Liver (tissue), 9 donors: ENCODE results near the gene SLC2A6. TPM values are rescaled to one million over a fixed set of nuclear protein-coding genes. Genes with fewer than 3 reads are reported as not detected.

Experiments used
- DNase-seq: peaks from one replicate; pipeline ENCODE4 v3.0.0-alpha.2; 2017; ENCODE audit warnings: low spot score
- H3K27ac ChIP-seq, 2 donors: one replicate each; pipeline ENCODE4 v1.7.0; 2013; ENCODE audit warnings: inconsistent platforms in 2 of 2, low read length in 2 of 2, control low read depth in 1 of 2, low read depth in 1 of 2, mild to moderate bottlenecking in 1 of 2
- H3K27me3 ChIP-seq, 4 donors: one replicate each; pipeline versions ENCODE4 v1.6.1 to v1.7.0; 2013; ENCODE audit warnings: low read length in 3 of 4, inconsistent platforms in 1 of 4, mild to moderate bottlenecking in 1 of 4, moderate library complexity in 1 of 4; ENCODE audit not compliant: control insufficient read depth in 4 of 4, insufficient read depth in 4 of 4
- H3K36me3 ChIP-seq, 4 donors: one replicate each; pipeline versions ENCODE4 v1.6.1 to v1.7.0; 2013; ENCODE audit warnings: low read length in 3 of 4, mild to moderate bottlenecking in 3 of 4, low read depth in 1 of 4, moderate library complexity in 1 of 4; ENCODE audit not compliant: control insufficient read depth in 4 of 4, insufficient read depth in 3 of 4
- H3K4me1 ChIP-seq, 4 donors: one replicate each; pipeline versions ENCODE4 v1.6.1 to v1.7.0; 2013; ENCODE audit warnings: low read length in 3 of 4, mild to moderate bottlenecking in 3 of 4, moderate library complexity in 1 of 4; ENCODE audit not compliant: control insufficient read depth in 4 of 4, insufficient read depth in 4 of 4
- H3K4me3 ChIP-seq, 3 donors: one replicate each; pipeline versions ENCODE4 v1.6.1 to v1.7.0; 2013; ENCODE audit warnings: low read length in 3 of 3, control low read depth in 1 of 3, low read depth in 1 of 3, mild to moderate bottlenecking in 1 of 3
- H3K9ac ChIP-seq, 2 donors: one replicate each; pipeline ENCODE4 v1.7.0; 2013; ENCODE audit warnings: low read length in 2 of 2, mild to moderate bottlenecking in 2 of 2, moderate library complexity in 2 of 2, control low read depth in 1 of 2, low read depth in 1 of 2
- H3K9me3 ChIP-seq, 4 donors: one replicate each; pipeline versions ENCODE4 v1.6.1 to v1.7.0; 2013; ENCODE audit warnings: low read length in 3 of 4; ENCODE audit not compliant: control insufficient read depth in 4 of 4
- ATF3 ChIP-seq: IDR thresholded peaks from 2 replicates; pipeline ENCODE4 v1.6.1; 2016; ENCODE audit warnings: antibody characterized with exemption
- CTCF ChIP-seq: fragments of 150-350 bp; IDR thresholded peaks from 2 replicates; pipeline ENCODE4 v1.5.1; 2017; ENCODE audit warnings: improper control_type of control experiment, low read depth, low read length; ENCODE audit not compliant: missing input control
- EGR1 ChIP-seq, 2 donors: IDR thresholded peaks; 2 replicates each; pipeline ENCODE4 v1.6.1; 2016 to 2018; ENCODE audit warnings: antibody characterized with exemption in 2 of 2, low read depth in 2 of 2
- FOXA2 ChIP-seq: IDR thresholded peaks from 2 replicates; pipeline ENCODE4 v1.6.1; 2016; ENCODE audit warnings: antibody characterized with exemption
- GABPA ChIP-seq, 2 donors: IDR thresholded peaks in 1 of 2; conservative IDR thresholded peaks in 1 of 2; 2 replicates each; pipeline ENCODE4 v1.6.1; 2016; ENCODE audit warnings: antibody characterized with exemption in 2 of 2, mild to moderate bottlenecking in 1 of 2, moderate library complexity in 1 of 2
- HNF4A ChIP-seq, 2 donors: conservative IDR thresholded peaks; 2 replicates each; pipeline ENCODE4 v1.6.1; 2016; ENCODE audit warnings: antibody characterized with exemption in 2 of 2, mild to moderate bottlenecking in 2 of 2
- HNF4G ChIP-seq: IDR thresholded peaks from 2 replicates; pipeline ENCODE4 v1.6.1; 2016; ENCODE audit warnings: antibody characterized with exemption
- JUND ChIP-seq, 2 donors: IDR thresholded peaks; 2 replicates each; pipeline ENCODE4 v1.6.1; 2016; ENCODE audit warnings: antibody characterized with exemption in 2 of 2
- MAX ChIP-seq: IDR thresholded peaks from 2 replicates; pipeline ENCODE4 v1.6.1; 2016; ENCODE audit warnings: antibody characterized with exemption
- RAD21 ChIP-seq, 2 donors: IDR thresholded peaks; 2 replicates each; pipeline ENCODE4 v1.6.1; 2016; ENCODE audit warnings: antibody characterized with exemption in 2 of 2, mild to moderate bottlenecking in 2 of 2
- REST ChIP-seq: IDR thresholded peaks from 2 replicates; pipeline ENCODE4 v1.6.1; 2016; ENCODE audit warnings: antibody characterized with exemption, mild to moderate bottlenecking
- RXRA ChIP-seq, 2 donors: IDR thresholded peaks; 2 replicates each; pipeline ENCODE4 v1.6.1; 2017 to 2018; ENCODE audit warnings: antibody characterized with exemption in 2 of 2, mild to moderate bottlenecking in 1 of 2
- SP1 ChIP-seq: IDR thresholded peaks from 2 replicates; pipeline ENCODE4 v1.6.1; 2018; ENCODE audit warnings: antibody characterized with exemption, mild to moderate bottlenecking
- TAF1 ChIP-seq: conservative IDR thresholded peaks from 2 replicates; pipeline ENCODE4 v1.6.1; 2016; ENCODE audit warnings: antibody characterized with exemption, mild to moderate bottlenecking
- YY1 ChIP-seq: IDR thresholded peaks from 2 replicates; pipeline ENCODE4 v1.6.1; 2016; ENCODE audit warnings: antibody characterized with exemption, mild to moderate bottlenecking
- ZBTB33 ChIP-seq: IDR thresholded peaks from 2 replicates; pipeline ENCODE4 v1.6.1; 2016; ENCODE audit warnings: antibody characterized with exemption
- WGBS: extraction: QIAGEN DNeasy Blood & Tissue Kit; methylation state at CpG from one replicate; pipeline ENCODE4 v1.1.7; 2013; 5-methylcytosine and 5-hydroxymethylcytosine counted together
- polyA plus RNA-seq, 2 donors: library from polyadenylated mRNA; stranded (reverse) in 1 of 2; unstranded in 1 of 2; fragments of 200-250 nt in 1 of 2; fragments of >200 nt in 1 of 2; fragmentation: Nextera tagmentation in 1 of 2; extraction: Ambion mirVana in 1 of 2; gene quantifications; one replicate each; pipeline versions ENCODE4 v1.2.1 to v1.2.3, GENCODE V29; 2013 to 2015
- total RNA-seq, 2 donors: library from RNA; depleted of rRNA; stranded (reverse); fragments of >200 nt; gene quantifications; one replicate each; pipeline ENCODE4 v1.2.3, GENCODE V29; 2014
- donor health status: healthy.
- donor health status: healthy.
- donor health status: healthy.
- donor health status: healthy.
- donor health status: healthy.

The SLC2A6 gene
- total and polyA plus RNA-seq, 4 donors: 1.7 to 3.9 (median 2.3) TPM

GRCh38 chr9:133520121-133520835 is 41.4 kb upstream of the SLC2A6 start:
- Histone ChIP-seq H3K4me1 (peaks cover 12 to 33% (median 21%) of the 10 kb centered on the region in 4 donors), H3K9me3 (no peaks in the 10 kb centered on the region), H3K27me3 (no peaks in the 10 kb centered on the region), H3K4me3 (no peak overlapping the region), H3K36me3 (no peaks in the 10 kb centered on the region), H3K27ac (peak overlapping the region; percentile 95 to 96), H3K9ac (peak overlapping the region; percentile 73 to 95)
- no peak for DNase-seq
- TF ChIP-seq ZBTB33: no peak
- TF ChIP-seq HNF4A (conservative IDR thresholded peaks at IDR 0.05): no peak
- no peak for TF ChIP-seq CTCF
- TF ChIP-seq MAX: no peak
- TF ChIP-seq EGR1 (IDR thresholded peaks at IDR 0.05; ENCODE audit: low read depth in 2 of 2): no peak
- TF ChIP-seq RXRA (IDR thresholded peaks at IDR 0.05): no peak
- no peak for TF ChIP-seq HNF4G
- TF ChIP-seq SP1: no peak
- TF ChIP-seq REST: no peak
- TF ChIP-seq GABPA (IDR thresholded peaks at IDR 0.05 in 1 of 2, conservative IDR thresholded peaks at IDR 0.05 in 1 of 2): no peak
- no peak for TF ChIP-seq RAD21 (IDR thresholded peaks at IDR 0.05)
- no peak for TF ChIP-seq FOXA2
- 92% methylated on average over 24 of the region's 24 CpGs for WGBS

- Histone ChIP-seq H3K36me3 (no peaks in the 10 kb centered on the region), H3K27ac (peak overlapping the region; percentile 95 to 96), H3K4me3 (no peak overlapping the region), H3K9ac (no peak overlapping the region), H3K9me3 (no peaks in the 10 kb centered on the region), H3K4me1 (peaks cover 12 to 32% (median 21%) of the 10 kb centered on the region in 4 donors), H3K27me3 (no peaks in the 10 kb centered on the region)
- DNase-seq: no peak
- 88% methylated on average over 7 of the region's 7 CpGs for whole genome bisulfite sequencing
- no peak for TF ChIP-seq GABPA (IDR thresholded peaks at IDR 0.05 in 1 of 2, conservative IDR thresholded peaks at IDR 0.05 in 1 of 2)
- TF ChIP-seq JUND (IDR thresholded peaks at IDR 0.05): no peak
- no peak for TF ChIP-seq SP1
- no peak for TF ChIP-seq ATF3
- TF ChIP-seq MAX: no peak
- TF ChIP-seq ZBTB33: no peak
- no peak for TF ChIP-seq RXRA (IDR thresholded peaks at IDR 0.05)
- TF ChIP-seq FOXA2: no peak
- TF ChIP-seq YY1: no peak
- TF ChIP-seq RAD21 (IDR thresholded peaks at IDR 0.05): no peak
- no peak for TF ChIP-seq REST
- no peak for TF ChIP-seq TAF1
Observed at GRCh38 chr9:133519693-133520092, 40.8 kb upstream of the SLC2A6 start.
